ENCODE data around the gene EDNRA. TPM values are rescaled to one million over a fixed set of nuclear protein-coding genes. Genes with fewer than 3 reads are reported as not detected.
"Not testable (repeated sequence)": the region's sequence is repeated elsewhere in the genome, so short reads cannot be mapped to it uniquely, and the experiment has no call there.

EDNRA gene
- total RNA-seq (not detected), polyA plus RNA-seq (not detected), total RNA-seq (0 reads per million in 6 experiments)

DNA sequence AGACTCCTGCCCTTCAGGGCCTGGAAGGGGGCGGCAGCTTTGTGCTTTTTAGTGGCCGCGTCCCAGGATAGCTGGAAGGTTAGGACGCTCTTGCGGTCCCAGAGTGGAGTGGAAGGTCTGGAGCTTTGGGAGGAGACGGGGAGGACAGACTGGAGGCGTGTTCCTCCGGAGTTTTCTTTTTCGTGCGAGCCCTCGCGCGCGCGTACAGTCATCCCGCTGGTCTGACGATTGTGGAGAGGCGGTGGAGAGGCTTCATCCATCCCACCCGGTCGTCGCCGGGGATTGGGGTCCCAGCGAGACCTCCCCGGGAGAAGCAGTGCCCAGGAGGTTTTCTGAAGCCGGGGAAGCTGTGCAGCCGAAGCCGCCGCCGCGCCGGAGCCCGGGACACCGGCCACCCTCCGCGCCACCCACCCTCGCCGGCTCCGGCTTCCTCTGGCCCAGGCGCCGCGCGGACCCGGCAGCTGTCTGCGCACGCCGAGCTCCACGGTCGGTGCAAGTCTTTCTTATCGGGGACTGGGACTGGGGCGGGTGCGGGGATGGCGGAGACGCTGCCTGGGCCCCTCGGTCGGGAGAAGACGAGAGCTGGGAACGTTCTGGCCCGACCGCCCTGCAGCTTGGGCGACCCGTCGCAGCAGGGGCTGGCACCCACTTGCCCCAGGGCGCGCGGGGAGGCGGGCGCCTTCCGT, at the start of gene EDNRA:
TSS of gene EDNRA (plus strand) at position 207 of the 686 bp plus-strand sequence. CDS start 4,585 bp downstream, outside the sequence.
- Mint-ChIP-seq H3K4me1 (peaks cover 0 to 2% (median 0%) of the 10 kb centered on the region in 4 donors), H3K9me3 (peaks cover 0 to 3% (median 0%) of the 10 kb centered on the region in 9 donors), H3K27ac (peak within 1 kb of the TSS in 1 of 10 donors; percentile 5), H3K27me3 (peaks cover 14 to 38% (median 34%) of the 10 kb centered on the region in 5 donors), H3K4me3 (peak within 1 kb of the TSS in 1 of 10 donors; percentile 29), H3K36me3 (peaks cover 0 to 8% (median 0%) of the 10 kb centered on the region in 3 donors)
- ATAC-seq (no peak), DNase-seq (peak in 1 of 10 donors; percentile 4)
- POLR2A ChIA-PET = no interaction called here

DNA sequence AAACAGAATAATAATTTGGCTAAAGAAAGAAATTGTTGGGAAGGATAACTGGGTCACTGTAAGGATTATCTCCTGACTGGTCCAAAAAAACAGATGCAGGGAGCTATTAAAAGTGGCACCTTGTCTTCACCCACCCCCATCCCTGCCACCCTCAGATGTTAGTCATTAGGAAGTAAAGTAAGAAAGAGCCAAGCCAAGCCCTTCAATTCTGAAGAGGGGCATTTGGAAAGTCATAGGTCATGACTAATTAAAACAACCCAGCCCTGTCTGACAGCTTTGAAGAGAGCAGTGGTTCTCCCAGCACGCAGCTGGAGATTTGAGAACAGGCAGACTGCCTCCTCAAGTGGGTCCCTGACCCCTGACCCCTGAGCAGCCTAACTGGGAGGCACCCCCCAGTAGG, 46.5 kb upstream of the EDNRA start:
- H3K27ac Mint-ChIP-seq, H3K36me3 Mint-ChIP-seq, ATAC-seq, H3K27me3 Mint-ChIP-seq, POLR2A ChIA-PET, H3K4me3 Mint-ChIP-seq, H3K4me1 Mint-ChIP-seq, DNase-seq: not testable (repeated sequence)
- H3K9me3 Mint-ChIP-seq = peaks cover 0 to 25% (median 10%) of the 10 kb centered on the region in 9 donors

DNA sequence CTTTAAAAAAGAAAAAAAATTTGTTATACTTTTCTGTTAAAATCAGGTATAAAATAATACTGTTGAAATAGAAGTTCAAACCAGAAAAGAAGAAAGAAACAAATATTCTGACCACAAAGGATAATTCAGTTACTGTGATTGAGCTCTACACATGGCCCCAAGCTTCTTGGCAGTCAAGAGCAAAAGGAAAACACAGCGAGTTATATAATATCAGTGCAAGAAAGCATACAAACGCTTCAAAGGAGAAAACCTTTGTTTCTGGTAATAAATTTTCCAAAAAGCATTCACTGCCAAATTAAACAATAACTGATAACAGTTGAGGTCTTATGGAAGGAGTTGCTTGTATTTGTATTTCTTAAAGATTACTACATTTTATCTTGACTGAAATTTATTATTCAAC, 40.5 kb upstream of the EDNRA start:
- POLR2A ChIA-PET = no interaction called here
- Mint-ChIP-seq H3K27me3 (peaks cover 0 to 4% (median 2%) of the 10 kb centered on the region in 5 donors), H3K27ac (no peak overlapping the region), H3K4me1 (no peaks in the 10 kb centered on the region), H3K9me3 (peaks cover 0 to 10% (median 6%) of the 10 kb centered on the region in 9 donors), H3K36me3 (no peaks in the 10 kb centered on the region), H3K4me3 (no peak overlapping the region)
- no peak for ATAC-seq
- DNase-seq = no peak

DNA sequence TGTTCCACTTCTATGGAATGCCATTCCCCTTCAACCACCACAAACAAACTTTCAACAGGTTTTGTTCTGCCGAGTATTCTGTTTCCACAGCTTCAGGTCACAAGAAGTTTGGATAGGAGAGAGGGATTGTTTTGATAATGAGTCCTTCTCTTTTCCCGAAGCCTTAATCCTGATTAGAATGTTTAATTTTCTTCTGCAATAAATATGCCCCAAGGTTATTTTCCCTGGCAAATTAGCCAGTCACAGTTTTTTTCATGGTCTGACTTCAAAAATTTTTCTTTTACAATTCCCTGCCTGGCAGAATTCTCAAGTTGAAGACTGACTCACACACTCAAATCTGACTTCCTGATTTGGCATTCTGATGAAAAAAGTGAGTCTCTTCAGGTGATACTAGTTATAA, 33.1 kb upstream of the EDNRA start:
- H3K27me3 Mint-ChIP-seq = peaks cover 0 to 2% (median 0%) of the 10 kb centered on the region in 5 donors
- ATAC-seq (no peak), DNase-seq (no peak)
- POLR2A ChIA-PET = no interaction called here
- peaks cover 0 to 10% (median 4%) of the 10 kb centered on the region in 9 donors for H3K9me3 Mint-ChIP-seq
- no peaks in the 10 kb centered on the region for H3K4me1 Mint-ChIP-seq
- no peak overlapping the region for H3K27ac Mint-ChIP-seq
- H3K4me3 Mint-ChIP-seq = no peak overlapping the region
- no peaks in the 10 kb centered on the region for H3K36me3 Mint-ChIP-seq

DNA sequence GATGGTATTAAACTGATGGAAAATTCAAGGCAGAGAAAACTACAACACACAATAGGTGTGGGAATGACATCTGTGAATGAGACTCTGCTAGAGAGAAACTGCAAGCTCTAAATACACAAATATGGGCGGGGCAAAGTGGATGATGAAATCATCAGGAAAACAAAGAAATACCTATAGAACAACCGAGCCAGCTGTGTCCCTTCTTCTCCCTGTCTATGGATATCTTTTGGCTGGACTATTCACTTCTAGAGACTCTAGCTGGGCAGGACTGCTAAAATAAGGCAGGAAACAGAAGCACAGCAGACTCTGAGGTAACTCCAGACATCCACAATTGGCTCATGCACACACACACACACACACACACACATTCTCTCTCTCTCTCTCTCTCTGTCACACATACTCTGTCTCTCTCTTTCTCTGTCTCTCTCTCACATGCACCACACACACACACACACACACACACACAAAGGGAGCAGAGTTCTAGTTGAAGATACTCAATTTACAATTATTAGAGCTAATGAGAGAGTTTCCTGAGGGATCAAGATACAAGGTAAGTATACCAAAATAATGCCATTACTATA, 27.2 kb upstream of the EDNRA start:
- no peak for DNase-seq
- POLR2A ChIA-PET = no interaction called here
- Mint-ChIP-seq H3K4me3 (no peak overlapping the region), H3K27ac (no peak overlapping the region), H3K36me3 (no peaks in the 10 kb centered on the region), H3K4me1 (no peaks in the 10 kb centered on the region), H3K27me3 (peaks cover 0 to 4% (median 0%) of the 10 kb centered on the region in 5 donors), H3K9me3 (peaks cover 0 to 4% (median 0%) of the 10 kb centered on the region in 9 donors)
- no peak for ATAC-seq

DNA sequence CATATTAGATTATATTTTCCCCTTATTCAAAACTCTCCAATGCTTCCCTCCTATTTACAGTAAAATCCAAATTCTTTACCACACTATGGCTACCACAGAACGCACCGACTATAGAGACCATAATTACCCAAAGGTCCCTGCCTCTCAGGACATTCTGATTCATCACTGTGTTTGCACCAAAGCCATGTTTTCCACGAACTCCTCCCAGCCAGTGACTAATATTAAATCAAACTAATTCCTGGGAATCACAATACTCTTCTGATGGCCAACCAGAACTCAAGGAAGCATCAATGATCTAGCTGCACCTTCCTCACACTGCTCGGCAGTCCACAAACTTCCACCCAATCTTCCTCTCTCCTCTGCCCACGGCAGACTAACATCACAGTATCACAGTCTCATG, 24.2 kb upstream of the EDNRA start:
- Mint-ChIP-seq H3K9me3 (peaks cover 0 to 4% (median 0%) of the 10 kb centered on the region in 9 donors), H3K4me1 (no peaks in the 10 kb centered on the region), H3K36me3 (no peaks in the 10 kb centered on the region), H3K27me3 (peaks cover 0 to 4% (median 0%) of the 10 kb centered on the region in 5 donors), H3K27ac (no peak overlapping the region), H3K4me3 (no peak overlapping the region)
- POLR2A ChIA-PET = no interaction called here
- ATAC-seq = no peak
- DNase-seq = no peak

DNA sequence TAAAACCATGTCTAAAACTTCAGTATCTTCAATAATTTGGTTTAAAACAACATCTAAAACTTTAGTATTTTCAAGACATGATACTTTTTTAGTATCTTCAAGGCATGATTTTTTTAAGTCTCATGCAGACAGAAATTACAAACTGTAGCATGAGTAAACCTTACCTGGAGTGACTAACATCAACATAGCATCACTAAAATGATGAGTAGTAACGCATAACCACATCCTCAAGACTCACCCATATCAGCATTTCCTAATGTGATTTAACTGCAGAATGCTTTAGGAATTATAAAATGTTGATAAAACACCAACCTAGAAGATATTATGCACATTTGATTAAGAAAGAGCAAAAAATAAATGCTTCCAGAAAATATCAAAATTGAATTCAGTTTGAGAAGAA, 19.7 kb upstream of the EDNRA start:
- no peaks in the 10 kb centered on the region for H3K4me1 Mint-ChIP-seq
- DNase-seq = no peak
- no peak overlapping the region for H3K4me3 Mint-ChIP-seq
- peaks cover 0 to 14% (median 8%) of the 10 kb centered on the region in 9 donors for H3K9me3 Mint-ChIP-seq
- no peaks in the 10 kb centered on the region for H3K36me3 Mint-ChIP-seq
- no peak for ATAC-seq
- no peaks in the 10 kb centered on the region for H3K27me3 Mint-ChIP-seq
- POLR2A ChIA-PET = no interaction called here
- no peak overlapping the region for H3K27ac Mint-ChIP-seq

DNA sequence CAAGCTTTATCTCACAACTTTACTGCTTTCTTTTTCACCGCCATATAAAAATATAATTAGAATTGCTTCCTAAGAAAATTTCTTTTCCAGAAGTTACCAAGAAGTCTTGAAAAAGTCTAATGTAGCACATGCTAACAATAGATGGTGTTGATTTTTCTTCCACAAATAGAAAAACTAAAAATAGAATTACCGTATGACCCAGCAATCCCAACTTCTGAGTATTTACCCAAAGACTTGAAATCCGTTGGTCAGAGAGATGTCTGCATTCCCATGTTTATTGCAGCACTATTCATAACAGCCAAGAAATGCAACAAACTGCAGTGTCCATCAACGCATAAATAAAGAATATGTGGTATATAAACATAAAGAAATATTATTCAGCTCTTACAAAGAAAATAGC, 17.8 kb upstream of the EDNRA start:
- no peak for DNase-seq
- H3K27ac Mint-ChIP-seq = no peak overlapping the region
- H3K36me3 Mint-ChIP-seq = no peaks in the 10 kb centered on the region
- no peak for ATAC-seq
- no peaks in the 10 kb centered on the region for H3K27me3 Mint-ChIP-seq
- POLR2A ChIA-PET = no interaction called here
- no peaks in the 10 kb centered on the region for H3K4me1 Mint-ChIP-seq
- no peak overlapping the region for H3K4me3 Mint-ChIP-seq
- peaks cover 0 to 14% (median 8%) of the 10 kb centered on the region in 9 donors for H3K9me3 Mint-ChIP-seq

DNA sequence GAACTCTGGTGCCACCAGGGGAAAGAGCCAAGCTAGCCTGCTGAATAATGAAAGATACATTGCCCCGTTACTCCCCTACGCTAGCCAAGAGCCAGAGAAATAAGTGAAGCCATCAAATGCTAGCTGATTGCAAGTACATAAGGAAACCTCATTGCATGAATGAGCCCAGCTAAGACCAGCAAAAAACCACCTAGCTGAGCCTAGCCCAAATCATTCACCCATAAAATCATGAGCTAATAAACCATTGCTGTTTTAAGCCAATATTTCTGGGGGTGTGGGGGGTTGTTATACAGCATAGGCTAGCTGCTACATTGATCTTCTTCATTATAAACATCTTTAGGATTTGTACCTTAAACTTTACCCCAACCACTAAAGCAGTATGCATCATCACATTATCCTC, 15.4 kb upstream of the EDNRA start:
- ATAC-seq (no peak), DNase-seq (no peak)
- Mint-ChIP-seq H3K27me3 (peaks cover 0 to 5% (median 2%) of the 10 kb centered on the region in 5 donors), H3K4me3 (no peak overlapping the region), H3K9me3 (peaks cover 5 to 27% (median 14%) of the 10 kb centered on the region in 9 donors), H3K36me3 (no peaks in the 10 kb centered on the region), H3K4me1 (no peaks in the 10 kb centered on the region), H3K27ac (no peak overlapping the region)
- POLR2A ChIA-PET = no interaction called here

DNA sequence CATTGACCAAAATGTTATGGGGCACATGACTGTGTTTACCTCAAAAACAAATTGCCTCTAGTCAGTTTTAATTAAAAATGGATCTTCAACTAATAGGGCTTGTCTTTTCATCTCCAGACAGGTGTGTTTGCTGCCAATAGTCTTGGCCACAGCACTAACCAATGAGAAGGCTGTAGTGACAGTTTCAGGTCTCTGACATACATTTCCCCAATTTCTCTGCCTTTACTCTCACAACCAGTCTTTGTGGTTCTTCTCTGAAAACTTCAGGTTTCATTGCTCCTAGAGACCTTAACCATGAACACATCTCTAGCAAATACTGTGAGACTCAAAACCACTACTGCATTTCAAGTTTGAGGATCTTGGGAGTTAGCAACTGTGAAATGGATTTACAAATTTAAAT, 3.5 kb upstream of the EDNRA start:
- no peak overlapping the region for H3K4me3 Mint-ChIP-seq
- H3K4me1 Mint-ChIP-seq = peaks cover 0 to 2% (median 0%) of the 10 kb centered on the region in 4 donors
- peaks cover 0 to 8% (median 0%) of the 10 kb centered on the region in 3 donors for H3K36me3 Mint-ChIP-seq
- ATAC-seq (no peak), DNase-seq (no peak)
- peaks cover 0 to 3% (median 0%) of the 10 kb centered on the region in 9 donors for H3K9me3 Mint-ChIP-seq
- POLR2A ChIA-PET = no interaction called here
- H3K27me3 Mint-ChIP-seq = peaks cover 18 to 43% (median 35%) of the 10 kb centered on the region in 5 donors
- H3K27ac Mint-ChIP-seq = no peak overlapping the region

DNA sequence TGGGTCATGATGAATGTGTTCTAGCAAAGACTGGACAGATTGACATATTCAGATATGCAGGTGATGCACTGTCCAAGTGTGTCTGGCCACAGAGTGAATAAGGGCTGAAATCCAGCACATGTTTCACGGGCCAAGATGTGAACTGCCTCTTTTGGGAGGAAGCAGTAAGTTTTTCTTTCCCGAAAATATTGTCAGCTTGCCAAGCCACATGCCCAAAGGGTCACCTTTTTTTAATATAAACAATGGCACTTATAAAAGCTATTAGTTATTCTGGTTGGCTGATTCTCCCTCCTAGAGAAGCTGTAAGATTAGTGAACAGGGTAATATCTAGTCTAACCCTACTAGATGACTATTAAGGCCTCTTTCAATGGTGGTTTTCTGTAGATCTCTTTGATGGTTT, 1.5 kb upstream of the EDNRA start:
- Mint-ChIP-seq H3K36me3 (peaks cover 0 to 8% (median 0%) of the 10 kb centered on the region in 3 donors), H3K27ac (no peak overlapping the region), H3K27me3 (peaks cover 13 to 43% (median 37%) of the 10 kb centered on the region in 5 donors), H3K4me1 (peaks cover 0 to 2% (median 0%) of the 10 kb centered on the region in 4 donors), H3K4me3 (no peak overlapping the region), H3K9me3 (peaks cover 0 to 3% (median 0%) of the 10 kb centered on the region in 9 donors)
- no peak for DNase-seq
- POLR2A ChIA-PET = no interaction called here
- no peak for ATAC-seq

DNA sequence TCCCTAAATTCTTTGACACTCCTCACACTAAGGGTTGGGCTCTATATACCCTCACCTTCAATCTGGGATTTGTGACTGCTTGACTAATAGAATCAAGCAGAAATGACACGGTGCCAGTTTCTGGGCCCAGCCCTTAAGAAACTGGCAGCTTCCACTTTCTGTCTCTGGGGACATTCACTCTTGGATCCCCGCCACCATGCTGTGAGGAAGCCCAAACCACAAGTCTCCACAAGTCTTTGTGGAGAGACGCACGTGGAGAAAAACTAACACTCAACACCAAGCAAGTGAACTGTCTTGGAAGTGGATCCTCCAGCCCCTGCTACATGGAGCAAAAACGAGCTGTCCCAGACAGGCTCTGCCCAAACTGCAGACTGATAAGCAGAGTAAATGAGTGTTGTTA, 1.1 kb upstream of the EDNRA start:
- peaks cover 13 to 43% (median 37%) of the 10 kb centered on the region in 5 donors for H3K27me3 Mint-ChIP-seq
- no peak for ATAC-seq
- no peak overlapping the region for H3K4me3 Mint-ChIP-seq
- POLR2A ChIA-PET = no interaction called here
- no peak for DNase-seq
- H3K9me3 Mint-ChIP-seq = peaks cover 0 to 3% (median 0%) of the 10 kb centered on the region in 9 donors
- H3K27ac Mint-ChIP-seq = no peak overlapping the region
- peaks cover 0 to 8% (median 0%) of the 10 kb centered on the region in 3 donors for H3K36me3 Mint-ChIP-seq
- peaks cover 0 to 2% (median 0%) of the 10 kb centered on the region in 4 donors for H3K4me1 Mint-ChIP-seq

DNA sequence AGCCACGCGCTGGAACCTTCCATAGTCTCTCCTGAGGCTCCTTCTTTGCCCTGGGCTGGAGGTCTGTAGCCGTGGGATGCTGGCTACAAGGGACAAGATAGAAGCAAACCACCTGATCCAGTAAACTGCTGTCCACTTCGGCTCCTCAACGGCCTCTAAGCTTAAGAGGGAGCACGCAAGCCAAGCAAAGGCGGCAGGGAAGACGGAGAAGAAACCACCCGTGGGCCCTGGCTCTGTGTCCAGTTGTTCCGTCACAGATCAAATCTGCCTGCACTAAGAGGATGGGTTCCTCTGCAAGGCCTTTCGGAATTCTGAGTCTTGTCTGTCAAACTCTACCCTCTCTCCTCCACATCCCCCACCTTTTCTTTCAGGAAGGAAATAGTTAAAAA, 401 bp upstream of the EDNRA start:
- POLR2A ChIA-PET = no interaction called here
- Mint-ChIP-seq H3K27ac (peak overlapping the region in 1 of 10 donors; percentile 5), H3K9me3 (peaks cover 0 to 3% (median 0%) of the 10 kb centered on the region in 9 donors), H3K27me3 (peaks cover 14 to 43% (median 38%) of the 10 kb centered on the region in 5 donors), H3K4me3 (peak overlapping the region in 1 of 10 donors; percentile 29), H3K4me1 (peaks cover 0 to 2% (median 0%) of the 10 kb centered on the region in 4 donors), H3K36me3 (peaks cover 0 to 8% (median 0%) of the 10 kb centered on the region in 3 donors)
- no peak for ATAC-seq
- no peak for DNase-seq
